Endothelial cell (in vitro differentiated cells): ENCODE measurements around the gene ALLC. TPM values are rescaled to one million over a fixed set of nuclear protein-coding genes. Genes with fewer than 3 reads are reported as not detected.

ENCODE experiments used
- DNase-seq: peaks from one replicate; pipeline ENCODE4 v3.0.0; 2021; ENCODE audit warnings: low spot score
- H3K27ac Mint-ChIP-seq: one replicate; pipeline ENCODE4 v1.8.0; 2021; ENCODE audit warnings: mixed read lengths, inconsistent platforms; ENCODE audit not compliant: unreplicated experiment
- H3K27me3 Mint-ChIP-seq: one replicate; pipeline ENCODE4 v1.8.0; 2021; ENCODE audit warnings: mild to moderate bottlenecking, moderate library complexity, mixed read lengths, inconsistent platforms; ENCODE audit not compliant: unreplicated experiment
- H3K36me3 Mint-ChIP-seq: one replicate; pipeline ENCODE4 v1.8.0; 2021; ENCODE audit warnings: mild to moderate bottlenecking, low read depth, mixed read lengths, inconsistent platforms; ENCODE audit not compliant: unreplicated experiment
- H3K4me1 Mint-ChIP-seq: one replicate; pipeline ENCODE4 v1.8.0; 2021; ENCODE audit warnings: mild to moderate bottlenecking, mixed read lengths, inconsistent platforms; ENCODE audit not compliant: unreplicated experiment
- H3K4me3 Mint-ChIP-seq: one replicate; pipeline ENCODE4 v1.8.0; 2021; ENCODE audit warnings: mild to moderate bottlenecking, mixed read lengths, inconsistent platforms; ENCODE audit not compliant: unreplicated experiment
- H3K9me3 Mint-ChIP-seq: one replicate; pipeline ENCODE4 v1.8.0; 2021; ENCODE audit warnings: mixed read lengths, inconsistent platforms; ENCODE audit not compliant: unreplicated experiment
- total RNA-seq: library from RNA; stranded (reverse); fragmentation: NEBNext Ultra II Directional; extraction: Animal tissue kit (Norgen Biotek cat#: 25700); gene quantifications from one replicate; pipeline ENCODE4 v1.2.1, GENCODE V29; 2021; ENCODE audit not compliant: unreplicated experiment
- TF ChIP-seq, protein P1 (sequence below): fragments of 200-600 bp; sonication (generic); IDR thresholded peaks from one replicate; pipeline ENCODE4 v1.5.0; 2021; ENCODE audit warnings: antibody characterized with exemption; ENCODE audit not compliant: unreplicated experiment

ALLC gene
- total RNA-seq, 1 donor from 2014 or later = 0.26 TPM

DNA sequence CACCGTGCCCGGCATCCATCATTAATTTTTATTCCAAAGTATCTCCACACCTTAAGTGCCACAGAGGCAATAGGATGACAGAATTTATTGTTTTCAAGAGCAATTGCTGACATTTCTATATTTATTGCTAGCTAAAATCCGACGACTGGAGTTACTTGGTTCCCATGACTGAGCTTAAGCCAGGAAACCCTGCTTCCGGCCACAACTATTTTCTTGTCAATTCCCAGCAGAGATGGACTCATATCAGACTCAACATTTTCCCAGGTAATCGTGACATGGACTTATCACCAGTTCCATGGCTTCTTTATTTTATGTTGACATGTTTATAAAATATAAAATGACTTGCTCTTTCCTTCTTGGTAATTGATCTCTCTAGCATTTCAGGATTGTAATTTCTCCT, 24.8 kb downstream of the ALLC start:
- Mint-ChIP-seq H3K9me3 (no peaks in the 10 kb centered on the region), H3K27ac (no peak overlapping the region), H3K36me3 (no peaks in the 10 kb centered on the region), H3K27me3 (peaks cover 3% of the 10 kb centered on the region), H3K4me1 (no peaks in the 10 kb centered on the region), H3K4me3 (no peak overlapping the region)
- DNase-seq = no peak
- TF ChIP-seq, protein P1, sequence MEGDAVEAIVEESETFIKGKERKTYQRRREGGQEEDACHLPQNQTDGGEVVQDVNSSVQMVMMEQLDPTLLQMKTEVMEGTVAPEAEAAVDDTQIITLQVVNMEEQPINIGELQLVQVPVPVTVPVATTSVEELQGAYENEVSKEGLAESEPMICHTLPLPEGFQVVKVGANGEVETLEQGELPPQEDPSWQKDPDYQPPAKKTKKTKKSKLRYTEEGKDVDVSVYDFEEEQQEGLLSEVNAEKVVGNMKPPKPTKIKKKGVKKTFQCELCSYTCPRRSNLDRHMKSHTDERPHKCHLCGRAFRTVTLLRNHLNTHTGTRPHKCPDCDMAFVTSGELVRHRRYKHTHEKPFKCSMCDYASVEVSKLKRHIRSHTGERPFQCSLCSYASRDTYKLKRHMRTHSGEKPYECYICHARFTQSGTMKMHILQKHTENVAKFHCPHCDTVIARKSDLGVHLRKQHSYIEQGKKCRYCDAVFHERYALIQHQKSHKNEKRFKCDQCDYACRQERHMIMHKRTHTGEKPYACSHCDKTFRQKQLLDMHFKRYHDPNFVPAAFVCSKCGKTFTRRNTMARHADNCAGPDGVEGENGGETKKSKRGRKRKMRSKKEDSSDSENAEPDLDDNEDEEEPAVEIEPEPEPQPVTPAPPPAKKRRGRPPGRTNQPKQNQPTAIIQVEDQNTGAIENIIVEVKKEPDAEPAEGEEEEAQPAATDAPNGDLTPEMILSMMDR = no peak

DNA sequence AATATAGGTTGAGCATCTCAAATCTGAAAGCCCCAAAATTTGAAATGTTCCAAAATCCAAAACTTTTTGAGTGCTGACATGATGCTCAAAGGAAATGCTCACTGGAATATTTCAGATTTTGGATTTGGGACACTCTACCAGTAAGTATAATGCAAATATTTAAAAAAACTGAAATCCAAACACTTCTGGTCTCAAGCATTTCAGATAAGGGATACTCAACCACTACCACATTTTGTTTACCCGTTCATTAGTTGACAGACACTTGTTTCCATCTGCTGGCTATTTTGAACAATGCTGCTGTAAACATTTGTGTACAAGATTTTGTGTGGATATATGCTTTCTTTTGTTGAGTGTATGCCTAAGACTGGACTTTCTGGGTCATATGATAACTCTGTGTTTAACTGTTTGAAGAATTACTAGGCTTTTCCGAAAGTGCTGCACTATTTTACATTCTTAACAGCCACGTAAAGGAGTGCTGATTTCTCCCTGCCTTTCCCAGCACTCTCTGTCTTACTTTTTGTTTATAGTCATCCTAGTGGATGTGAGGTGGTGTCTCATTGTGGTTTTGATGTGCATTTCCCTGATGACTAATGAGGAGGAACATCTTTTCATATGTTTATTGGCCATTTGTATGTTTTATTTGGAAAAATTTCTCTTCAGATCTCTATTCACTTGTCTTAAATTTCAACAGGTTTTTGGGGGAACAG, 25.9 kb downstream of the ALLC start:
- Mint-ChIP-seq H3K9me3 (no peaks in the 10 kb centered on the region), H3K4me1 (no peaks in the 10 kb centered on the region), H3K27me3 (peaks cover 3% of the 10 kb centered on the region), H3K27ac (no peak overlapping the region), H3K36me3 (no peaks in the 10 kb centered on the region), H3K4me3 (no peak overlapping the region)
- no peak for DNase-seq
- TF ChIP-seq, protein P1 = no peak

DNA sequence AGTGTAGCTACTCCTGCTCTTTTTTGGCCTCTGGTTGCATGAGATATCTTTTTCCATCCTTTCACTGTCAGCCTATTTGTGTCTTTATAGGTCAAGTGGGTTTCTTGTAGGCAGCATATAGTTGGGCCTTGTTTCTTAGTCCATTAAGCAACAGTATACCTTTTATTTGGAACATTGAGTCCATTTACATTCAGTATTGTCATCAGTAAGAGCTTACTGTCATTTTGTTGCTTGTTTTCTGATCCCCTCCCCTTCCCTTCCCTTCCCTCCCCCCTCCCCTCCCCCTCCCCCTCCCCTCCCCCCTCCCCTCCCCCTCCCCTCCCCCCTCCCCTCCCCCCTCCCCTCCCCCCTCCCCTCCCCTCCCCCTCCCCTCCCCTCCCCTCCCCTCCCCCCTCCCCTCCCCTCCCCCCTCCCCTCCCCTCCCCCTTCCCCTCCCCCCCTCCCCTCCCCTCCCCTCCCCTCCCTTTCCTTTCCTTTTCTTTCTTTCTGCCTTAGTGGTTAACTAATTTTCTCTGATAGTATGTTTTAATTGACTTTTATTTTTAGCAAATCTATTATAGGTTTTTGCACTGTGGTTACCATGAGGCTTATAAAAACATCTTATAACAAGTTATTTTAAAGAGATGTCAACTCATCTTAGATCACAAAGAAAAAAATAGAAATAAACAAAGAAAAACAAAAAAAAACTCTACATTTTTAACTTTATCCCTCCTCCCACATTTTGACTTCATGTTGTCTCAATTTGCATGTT, 32.2 kb downstream of the ALLC start:
- no peak overlapping the region for H3K4me3 Mint-ChIP-seq

DNA sequence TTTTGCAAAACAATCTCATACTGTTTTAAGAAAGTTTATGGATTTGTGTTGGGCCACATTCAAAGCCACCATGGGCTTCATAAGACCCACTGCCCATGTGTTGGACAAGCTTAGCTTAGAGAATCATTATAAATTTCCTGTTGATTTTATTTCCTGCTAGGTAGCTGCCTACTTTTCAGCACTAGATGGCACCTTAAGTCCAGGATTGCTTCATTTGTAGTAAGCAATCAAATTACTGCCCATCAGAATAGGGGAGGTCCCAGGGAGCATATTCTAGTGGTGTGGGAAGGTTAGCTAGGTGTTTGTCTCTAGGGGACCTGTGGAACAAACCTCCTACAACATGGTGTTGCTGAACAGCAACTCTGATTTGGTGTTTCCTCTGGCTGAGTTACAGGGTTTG, 34.4 kb downstream of the ALLC start:
- no peaks in the 10 kb centered on the region for H3K36me3 Mint-ChIP-seq
- H3K27ac Mint-ChIP-seq = no peak overlapping the region
- no peak for DNase-seq
- H3K4me3 Mint-ChIP-seq = no peak overlapping the region
- no peaks in the 10 kb centered on the region for H3K9me3 Mint-ChIP-seq
- TF ChIP-seq, protein P1 = no peak
- no peaks in the 10 kb centered on the region for H3K4me1 Mint-ChIP-seq
- no peaks in the 10 kb centered on the region for H3K27me3 Mint-ChIP-seq

More for the DNA sequence above, 32.2 kb downstream of the ALLC start:
- Mint-ChIP-seq H3K36me3 (no peaks in the 10 kb centered on the region), H3K27ac (no peak overlapping the region), H3K4me1 (no peaks in the 10 kb centered on the region), H3K27me3 (peaks cover 2% of the 10 kb centered on the region), H3K9me3 (no peaks in the 10 kb centered on the region)
- TF ChIP-seq, protein P1 = no peak
- no peak for DNase-seq

DNA sequence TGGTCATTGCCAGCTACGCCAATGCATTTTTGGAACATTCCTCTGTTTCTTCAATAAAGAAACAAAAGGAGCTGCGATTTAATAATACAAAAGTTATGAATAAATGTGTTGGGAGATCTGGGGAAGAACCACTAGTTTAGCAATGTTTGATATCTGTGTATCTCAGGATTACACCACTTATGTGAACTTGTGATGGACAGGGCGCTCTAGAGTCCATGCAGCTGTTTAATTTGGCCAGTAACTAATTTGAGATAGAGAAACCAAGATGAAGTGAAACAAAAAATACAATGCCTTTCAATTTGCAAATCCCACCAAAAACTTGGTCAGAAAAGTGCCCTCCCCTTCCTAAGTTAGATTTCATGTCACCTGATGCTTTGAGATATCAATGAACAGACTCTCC, 38.5 kb downstream of the ALLC start:
- Mint-ChIP-seq H3K9me3 (no peaks in the 10 kb centered on the region), H3K27me3 (no peaks in the 10 kb centered on the region), H3K27ac (no peak overlapping the region), H3K4me1 (no peaks in the 10 kb centered on the region), H3K36me3 (no peaks in the 10 kb centered on the region), H3K4me3 (no peak overlapping the region)
- no peak for DNase-seq
- TF ChIP-seq, protein P1 = no peak
